ENCODE measurements around the gene TLX2.

The TLX2 gene

GRCh38 chr2:74499940-74500577 is 14.2 kb upstream of the TLX2 start:
- no peak overlapping the region for H3K4me3 ChIP-seq (ENCODE audit: low read length)
- H3K4me1 ChIP-seq (ENCODE audit: control insufficient read depth, insufficient read depth, low read length), result peaks cover 11% of the 10 kb centered on the region
- no peaks in the 10 kb centered on the region for H3K36me3 ChIP-seq (ENCODE audit: control insufficient read depth, insufficient read depth, low read length)
- no peak overlapping the region for H3K9ac ChIP-seq (ENCODE audit: low read length)
- H3K27me3 ChIP-seq (ENCODE audit: control insufficient read depth, insufficient read depth, low read length), result peaks cover 32% of the 10 kb centered on the region
- no peak overlapping the region for H3K27ac ChIP-seq (ENCODE audit: low read depth, low read length)

- Histone ChIP-seq H3K4me3 (ENCODE audit: low read length) (no peak overlapping the region), H3K27ac (ENCODE audit: low read depth, low read length) (no peak overlapping the region), H3K36me3 (ENCODE audit: control insufficient read depth, insufficient read depth, low read length) (no peaks in the 10 kb centered on the region), H3K27me3 (ENCODE audit: control insufficient read depth, insufficient read depth, low read length) (peaks cover 32% of the 10 kb centered on the region), H3K9ac (ENCODE audit: low read length) (no peak overlapping the region), H3K4me1 (ENCODE audit: control insufficient read depth, insufficient read depth, low read length) (peaks cover 11% of the 10 kb centered on the region)
Measured at GRCh38 chr2:74500578-74500946, 13.7 kb upstream of the TLX2 start.

GRCh38 chr2:74501335-74502071 is 12.7 kb upstream of the TLX2 start:
- no peak overlapping the region for H3K27ac ChIP-seq (ENCODE audit: low read depth, low read length)
- no peak overlapping the region for H3K9ac ChIP-seq (ENCODE audit: low read length)
- no peaks in the 10 kb centered on the region for H3K36me3 ChIP-seq (ENCODE audit: control insufficient read depth, insufficient read depth, low read length)
- H3K4me1 ChIP-seq (ENCODE audit: control insufficient read depth, insufficient read depth, low read length), result peaks cover 15% of the 10 kb centered on the region
- peaks cover 32% of the 10 kb centered on the region for H3K27me3 ChIP-seq (ENCODE audit: control insufficient read depth, insufficient read depth, low read length)
- peak overlapping the region; percentile 64 for H3K4me3 ChIP-seq (ENCODE audit: low read length)

- H3K9ac ChIP-seq (ENCODE audit: low read length), result peak overlapping the region; percentile 16
- H3K36me3 ChIP-seq (ENCODE audit: control insufficient read depth, insufficient read depth, low read length), result no peaks in the 10 kb centered on the region
- H3K27me3 ChIP-seq (ENCODE audit: control insufficient read depth, insufficient read depth, low read length), result peaks cover 32% of the 10 kb centered on the region
- peaks cover 20% of the 10 kb centered on the region for H3K4me1 ChIP-seq (ENCODE audit: control insufficient read depth, insufficient read depth, low read length)
- H3K4me3 ChIP-seq (ENCODE audit: low read length), result peak overlapping the region; percentile 64
- H3K27ac ChIP-seq (ENCODE audit: low read depth, low read length), result no peak overlapping the region
Measured at GRCh38 chr2:74502147-74502719, 12.0 kb upstream of the TLX2 start.

- H3K4me3 ChIP-seq (ENCODE audit: low read length), result peak overlapping the region; percentile 64
- peak overlapping the region; percentile 54 for H3K27ac ChIP-seq (ENCODE audit: low read depth, low read length)
- peaks cover 28% of the 10 kb centered on the region for H3K27me3 ChIP-seq (ENCODE audit: control insufficient read depth, insufficient read depth, low read length)
- H3K4me1 ChIP-seq (ENCODE audit: control insufficient read depth, insufficient read depth, low read length), result peaks cover 17% of the 10 kb centered on the region
- H3K36me3 ChIP-seq (ENCODE audit: control insufficient read depth, insufficient read depth, low read length), result no peaks in the 10 kb centered on the region
- H3K9ac ChIP-seq (ENCODE audit: low read length), result peak overlapping the region; percentile 16
Measured at GRCh38 chr2:74502720-74503505, 11.3 kb upstream of the TLX2 start.

GRCh38 chr2:74503506-74504475 is 10.5 kb upstream of the TLX2 start:
- Histone ChIP-seq H3K36me3 (ENCODE audit: control insufficient read depth, insufficient read depth, low read length) (no peaks in the 10 kb centered on the region), H3K27ac (ENCODE audit: low read depth, low read length) (peak overlapping the region; percentile 54), H3K9ac (ENCODE audit: low read length) (no peak overlapping the region), H3K27me3 (ENCODE audit: control insufficient read depth, insufficient read depth, low read length) (peaks cover 20% of the 10 kb centered on the region), H3K4me3 (ENCODE audit: low read length) (peak overlapping the region; percentile 64), H3K4me1 (ENCODE audit: control insufficient read depth, insufficient read depth, low read length) (peaks cover 15% of the 10 kb centered on the region)

GRCh38 chr2:74504591-74504990 is 9.7 kb upstream of the TLX2 start:
- Histone ChIP-seq H3K4me1 (ENCODE audit: control insufficient read depth, insufficient read depth, low read length) (peaks cover 12% of the 10 kb centered on the region), H3K9ac (ENCODE audit: low read length) (no peak overlapping the region), H3K27ac (ENCODE audit: low read depth, low read length) (no peak overlapping the region), H3K4me3 (ENCODE audit: low read length) (no peak overlapping the region), H3K27me3 (ENCODE audit: control insufficient read depth, insufficient read depth, low read length) (peaks cover 15% of the 10 kb centered on the region), H3K36me3 (ENCODE audit: control insufficient read depth, insufficient read depth, low read length) (no peaks in the 10 kb centered on the region)

GRCh38 chr2:74505448-74506246 is 8.6 kb upstream of the TLX2 start:
- Histone ChIP-seq H3K9ac (ENCODE audit: low read length) (no peak overlapping the region), H3K27ac (ENCODE audit: low read depth, low read length) (no peak overlapping the region), H3K27me3 (ENCODE audit: control insufficient read depth, insufficient read depth, low read length) (peaks cover 7% of the 10 kb centered on the region), H3K36me3 (ENCODE audit: control insufficient read depth, insufficient read depth, low read length) (no peaks in the 10 kb centered on the region), H3K4me3 (ENCODE audit: low read length) (peak overlapping the region; percentile 30), H3K4me1 (ENCODE audit: control insufficient read depth, insufficient read depth, low read length) (peaks cover 12% of the 10 kb centered on the region)

GRCh38 chr2:74507145-74507925 is 6.9 kb upstream of the TLX2 start, which contains the start of gene PCGF1:
PCGF1 (minus strand) TSS chr2:74507695; CDS start chr2:74507668, 27 bp downstream.
- peak within 1 kb of the TSS; percentile 99 for H3K27ac ChIP-seq (ENCODE audit: low read depth, low read length)
- peaks cover 12% of the 10 kb centered on the region for H3K4me1 ChIP-seq (ENCODE audit: control insufficient read depth, insufficient read depth, low read length)
- H3K36me3 ChIP-seq (ENCODE audit: control insufficient read depth, insufficient read depth, low read length), result no peaks in the 10 kb centered on the region
- peaks cover 8% of the 10 kb centered on the region for H3K27me3 ChIP-seq (ENCODE audit: control insufficient read depth, insufficient read depth, low read length)
- peak within 1 kb of the TSS; percentile 89 for H3K4me3 ChIP-seq (ENCODE audit: low read length)
- H3K9ac ChIP-seq (ENCODE audit: low read length), result peak within 1 kb of the TSS; percentile 79

- H3K27me3 ChIP-seq (ENCODE audit: control insufficient read depth, insufficient read depth, low read length), result peaks cover 12% of the 10 kb centered on the region
Measured at GRCh38 chr2:74507926-74508520, 6.2 kb upstream of the TLX2 start.

More at GRCh38 chr2:74507926-74508520, 6.2 kb upstream of the TLX2 start:
- Histone ChIP-seq H3K27ac (ENCODE audit: low read depth, low read length) (peak overlapping the region; percentile 99), H3K9ac (ENCODE audit: low read length) (peak overlapping the region; percentile 27), H3K4me1 (ENCODE audit: control insufficient read depth, insufficient read depth, low read length) (peaks cover 9% of the 10 kb centered on the region), H3K4me3 (ENCODE audit: low read length) (peak overlapping the region; percentile 89), H3K36me3 (ENCODE audit: control insufficient read depth, insufficient read depth, low read length) (no peaks in the 10 kb centered on the region)
